ENCODE data around the gene LRRC26. TPM values are rescaled to one million over a fixed set of nuclear protein-coding genes. Genes with fewer than 3 reads are reported as not detected.

LRRC26 gene
- total and polyA plus RNA-seq, 2 donors (not counting 3 experiments of a cell fraction or from before 2014, with no cell fraction given), result 0.08 TPM; not detected in 1

DNA sequence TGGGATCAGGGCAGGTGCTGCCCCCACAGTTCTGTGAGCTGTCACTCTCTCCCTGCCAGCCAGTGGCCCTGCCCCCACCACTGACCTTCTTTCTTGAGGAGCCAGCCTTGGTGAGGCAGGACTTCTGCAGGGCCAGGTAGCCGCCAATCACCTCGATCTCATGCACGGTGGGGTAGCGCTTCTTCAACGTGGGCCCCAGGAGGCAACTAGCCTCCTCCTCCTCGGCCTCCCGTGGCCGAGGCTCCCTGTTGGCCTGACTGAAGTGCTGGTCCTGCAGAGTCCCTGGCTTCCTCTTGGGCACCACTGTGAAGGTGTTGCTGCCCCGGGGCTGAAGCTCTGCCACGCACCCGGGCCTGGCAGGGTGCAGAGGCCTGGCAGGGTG lies 29.0 kb upstream of the LRRC26 start:
- TF ChIP-seq, protein P1, sequence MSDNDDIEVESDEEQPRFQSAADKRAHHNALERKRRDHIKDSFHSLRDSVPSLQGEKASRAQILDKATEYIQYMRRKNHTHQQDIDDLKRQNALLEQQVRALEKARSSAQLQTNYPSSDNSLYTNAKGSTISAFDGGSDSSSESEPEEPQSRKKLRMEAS (IDR thresholded peaks at IDR 0.05; ENCODE audit: insufficient read depth, insufficient read length), result no peak
- TF ChIP-seq FOS (IDR thresholded peaks at IDR 0.05; ENCODE audit: borderline replicate concordance, insufficient read depth, low read length) (no peak), JUN (IDR thresholded peaks at IDR 0.05; ENCODE audit: borderline replicate concordance, insufficient read depth, insufficient read length, low read depth) (no peak), GATA2 (IDR thresholded peaks at IDR 0.05; ENCODE audit: insufficient read depth, insufficient read length, low read depth, low read length) (no peak), POLR2AphosphoS5 (IDR thresholded peaks at IDR 0.05; ENCODE audit: insufficient read depth, low read depth, low read length) (no peak), CTCF (IDR thresholded peaks at IDR 0.05; ENCODE audit: extremely low read depth in 1 of 2, insufficient read depth in 1 of 2, low read depth in 1 of 2, low read length in 2 of 2) (no peak), MYC (IDR thresholded peaks at IDR 0.05; ENCODE audit: low read depth, low read length) (no peak), POLR2A (IDR thresholded peaks at IDR 0.05; ENCODE audit: low read depth, low read length) (no peak), EZH2 (IDR thresholded peaks at IDR 0.05; ENCODE audit: borderline replicate concordance, low read depth, low read length, severe bottlenecking) (no peak)
- no peaks in the 10 kb centered on the region for H3K36me3 ChIP-seq (ENCODE audit: control insufficient read depth in 2 of 2, extremely low read depth in 1 of 2, insufficient read depth in 2 of 2, low read length in 2 of 2)
- H3K9me3 ChIP-seq (replicated peaks; ENCODE audit: control insufficient read depth, insufficient read depth, low read length), result no peaks in the 10 kb centered on the region
- H3K4me3 ChIP-seq (replicated peaks in 1 of 3; ENCODE audit: insufficient read depth in 1 of 3, low read depth in 1 of 3, low read length in 3 of 3), result no peak overlapping the region
- dilution Hi-C loops (cut with MboI; ENCODE audit: extremely low pct_ligation_motif_present, low sequenced_read_pairs), result no loop called here
- FAIRE-seq (no peak), DNase-seq (ENCODE audit: low read depth, low spot score) (no peak)
- H2AFZ ChIP-seq (ENCODE audit: low read depth, low read length), result no peak overlapping the region
- no peak overlapping the region for H3K9ac ChIP-seq (replicated peaks; ENCODE audit: extremely low read depth, insufficient read depth, low read length)
- peaks cover 6% of the 10 kb centered on the region for H3K79me2 ChIP-seq (ENCODE audit: control insufficient read depth, insufficient read depth, low read length)
- peaks cover 9% of the 10 kb centered on the region for H3K4me1 ChIP-seq (ENCODE audit: control insufficient read depth, extremely low read depth, insufficient read depth, low read length)
- CTCF ChIA-PET, result interaction anchor here (1.2 to 1.7 kb wide), 4 partner anchors 10 to 38 kb away, joined by 5 to 8 read pairs (median 6); partner anchors contain the start of genes ANAPC2, RNF224 and SSNA1
- H3K27me3 ChIP-seq (ENCODE audit: control insufficient read depth in 2 of 2, insufficient read depth in 2 of 2, low read length in 2 of 2), result no peaks in the 10 kb centered on the region
- H3K27ac ChIP-seq (ENCODE audit: insufficient read depth, low read depth, low read length), result no peak overlapping the region
- H3K4me2 ChIP-seq (ENCODE audit: insufficient read depth, low read length), result no peak overlapping the region
- no peaks in the 10 kb centered on the region for H3K9me1 ChIP-seq (replicated peaks; ENCODE audit: control insufficient read depth, extremely low read depth, insufficient read depth, low read length)
- intact Hi-C loops (cut with micrococcal nuclease), result no loop called here
- BruUV-seq (replicated peaks), result no TSS peak
- no peaks in the 10 kb centered on the region for H4K20me1 ChIP-seq (replicated peaks; ENCODE audit: control insufficient read depth, extremely low read depth, insufficient read depth, low read length)
- POLR2A ChIA-PET, result interaction anchor here (0.6 kb wide), 1 partner anchor 10 kb away, joined by 3 read pairs; no protein-coding TSS in a partner anchor

Measured in endothelial cell of umbilical vein (primary cell).